IMR-90 (cell line): ENCODE measurements around the gene PBXIP1. TPM values are rescaled to one million over a fixed set of nuclear protein-coding genes. Genes with fewer than 3 reads are reported as not detected.

Experiments used
- ATAC-seq: fragments of 200-7000 bp; cut with Tn5 transposase; 2 replicates; pipeline ENCODE4 v1.9.1; 2020; ENCODE audit warnings: low read depth, mild to moderate bottlenecking, moderate library complexity
- BruUV-seq: library from RNA; stranded (reverse); fragments of 400-500 nt; replicated peaks from 2 replicates; lab custom pipeline; 2021; lab: Mats Ljungman, UMichigan
- CTCF ChIA-PET: fragments of 300-600 bp; formaldehyde crosslinking; extraction: SDS; loops from one replicate; lab custom pipeline; 2021; ENCODE audit warnings: antibody characterized with exemption; lab: Yijun Ruan, JAX
- POLR2A ChIA-PET: fragments of 300-600 bp; sonication (Branson Sonifier 250); formaldehyde crosslinking; loops from one replicate; lab custom pipeline; 2022; ENCODE audit warnings: antibody characterized with exemption; ENCODE audit not compliant: unreplicated experiment; lab: Charles Lee
- DNase-seq: peaks from one replicate; pipeline ENCODE4 v3.0.0; 2013
- H2AFZ ChIP-seq: replicated peaks from 2 replicates; pipeline ENCODE3; 2013; ENCODE audit warnings: low read length, mild to moderate bottlenecking; ENCODE audit not compliant: poor library complexity
- H2AK5ac ChIP-seq: 2 replicates; pipeline ENCODE4 v1.6.1; 2013; ENCODE audit warnings: low read depth, low read length, inconsistent platforms
- H2AK9ac ChIP-seq: replicated peaks from 2 replicates; pipeline ENCODE3; 2013; ENCODE audit warnings: mild to moderate bottlenecking, low read depth, low read length, moderate library complexity; ENCODE audit not compliant: poor library complexity
- H2BK120ac ChIP-seq: 2 replicates; pipeline ENCODE4 v1.6.1; 2013; ENCODE audit warnings: low read depth, low read length, inconsistent platforms
- H2BK15ac ChIP-seq: 3 replicates; pipeline ENCODE4 v1.6.1; 2013; ENCODE audit warnings: low read depth, low read length, inconsistent platforms
- H2BK20ac ChIP-seq: 2 replicates; pipeline ENCODE4 v1.6.1; 2013; ENCODE audit warnings: low read depth, mild to moderate bottlenecking, inconsistent platforms, low read length, moderate library complexity
- H2BK5ac ChIP-seq: 2 replicates; pipeline ENCODE4 v1.6.1; 2013; ENCODE audit warnings: mild to moderate bottlenecking, low read depth, low read length, inconsistent platforms; ENCODE audit not compliant: poor library complexity, severe bottlenecking
- H3K14ac ChIP-seq: replicated peaks from 2 replicates; pipeline ENCODE4 v1.6.1; 2013; ENCODE audit warnings: low read depth, low read length, inconsistent platforms
- H3K18ac ChIP-seq: 2 replicates; pipeline ENCODE4 v1.6.1; 2013; ENCODE audit warnings: low read depth, low read length, control low read depth
- H3K23ac ChIP-seq: 2 replicates; pipeline ENCODE4 v1.6.1; 2013; ENCODE audit warnings: low read depth, low read length, inconsistent platforms
- H3K27ac ChIP-seq: 2 replicates; pipeline ENCODE4 v1.5.1; 2013; ENCODE audit warnings: mild to moderate bottlenecking, control low read depth, low read length; ENCODE audit not compliant: insufficient read depth
- H3K27me3 ChIP-seq: 2 replicates; pipeline ENCODE4 v1.6.1; 2013; ENCODE audit warnings: low read length; ENCODE audit not compliant: control insufficient read depth, insufficient read depth
- H3K36me3 ChIP-seq: 2 replicates; pipeline ENCODE4 v1.6.1; 2013; ENCODE audit warnings: low read length, mixed read lengths; ENCODE audit not compliant: control insufficient read depth, insufficient read depth
- H3K4ac ChIP-seq: 2 replicates; pipeline ENCODE4 v1.6.1; 2013; ENCODE audit warnings: low read depth, low read length, inconsistent platforms
- H3K4me1 ChIP-seq: 2 replicates; pipeline ENCODE4 v1.6.1; 2013; ENCODE audit warnings: low read length, mixed read lengths; ENCODE audit not compliant: control insufficient read depth, insufficient read depth
- H3K4me2 ChIP-seq: 2 replicates; pipeline ENCODE4 v1.6.1; 2013; ENCODE audit warnings: low read depth, mild to moderate bottlenecking, control low read depth, low read length, moderate library complexity
- H3K4me3 ChIP-seq: 2 replicates; pipeline ENCODE4 v1.5.1; 2013; ENCODE audit warnings: low read depth, mild to moderate bottlenecking, control low read depth, low read length, moderate library complexity; ENCODE audit not compliant: insufficient read depth
- H3K56ac ChIP-seq: 2 replicates; pipeline ENCODE4 v1.6.1; 2013; ENCODE audit warnings: low read length, inconsistent platforms; ENCODE audit not compliant: insufficient read depth; ENCODE audit errors: extremely low read depth
- H3K79me1 ChIP-seq, 2 experiments: 2 replicates each; pipeline ENCODE4 v1.6.1; 2013; ENCODE audit warnings: low read length in 2 of 2, inconsistent platforms in 1 of 2, low read depth in 1 of 2
- H3K9ac ChIP-seq: 2 replicates; pipeline ENCODE4 v1.6.1; 2013; ENCODE audit warnings: low read depth, low read length, control low read depth
- H3K9me1 ChIP-seq: 2 replicates; pipeline ENCODE4 v1.6.1; 2013; ENCODE audit warnings: low read length, inconsistent platforms; ENCODE audit not compliant: insufficient read depth
- H3K9me3 ChIP-seq: 2 replicates; pipeline ENCODE4 v1.6.1; 2013; ENCODE audit warnings: low read length; ENCODE audit not compliant: control insufficient read depth, insufficient read depth
- H4K20me1 ChIP-seq: 2 replicates; pipeline ENCODE4 v1.6.1; 2013; ENCODE audit warnings: low read length, inconsistent platforms; ENCODE audit not compliant: insufficient read depth
- H4K5ac ChIP-seq: 2 replicates; pipeline ENCODE4 v1.6.1; 2013; ENCODE audit warnings: mild to moderate bottlenecking, low read depth, low read length, control low read depth
- H4K8ac ChIP-seq, 2 experiments: 2 replicates each; pipeline ENCODE4 v1.6.1; 2013; ENCODE audit warnings: low read depth in 2 of 2, low read length in 2 of 2, control low read depth in 1 of 2, inconsistent platforms in 1 of 2
- H4K91ac ChIP-seq: 2 replicates; pipeline ENCODE4 v1.6.1; 2013; ENCODE audit warnings: low read depth, low read length, inconsistent platforms; ENCODE audit not compliant: insufficient read depth
- FOS ChIP-seq: fragments of 150-350 bp; IDR thresholded peaks from 2 replicates; pipeline ENCODE4 v1.6.1; 2016; ENCODE audit warnings: low read depth, low read length
- MAFK ChIP-seq: IDR thresholded peaks from 2 replicates; pipeline ENCODE4 v1.6.1; 2012; ENCODE audit warnings: low read depth, low read length, improper control_type of control experiment
- MXI1 ChIP-seq: IDR thresholded peaks from 2 replicates; pipeline ENCODE4 v1.6.1; 2012; ENCODE audit warnings: low read depth, mild to moderate bottlenecking, low read length, moderate library complexity, borderline replicate concordance
- POLR2A ChIP-seq: IDR thresholded peaks from 2 replicates; pipeline ENCODE4 v1.6.1; 2012; ENCODE audit warnings: mild to moderate bottlenecking, low read depth, low read length
- RAD21 ChIP-seq: IDR thresholded peaks from 2 replicates; pipeline ENCODE4 v1.6.1; 2012; ENCODE audit warnings: low read length, improper control_type of control experiment
- WGBS, 2 experiments: methylation state at CpG; one replicate each; pipeline versions ENCODE4 v1.1.5 to v1.1.7; 2013; ENCODE audit warnings: missing lambda C conversion rate in 2 of 2; ENCODE audit not compliant: insufficient read length in 1 of 2; ENCODE audit errors: extremely low coverage in 2 of 2; 5-methylcytosine and 5-hydroxymethylcytosine counted together
- dilution Hi-C: fragments of 300-500 bp; cut with HindIII; formaldehyde crosslinking; loops from one replicate; pipeline ENCODE4 v1.14.3; 2018; ENCODE audit warnings: low sequenced_read_pairs; ENCODE audit not compliant: unreplicated experiment
- in situ Hi-C: fragments of 300-500 bp; cut with MboI; formaldehyde crosslinking; loops from 3 replicates; pipeline ENCODE4 v1.14.3; 2019; ENCODE audit warnings: low sequenced_read_pairs, inconsistent platforms, mixed read lengths
- intact Hi-C: fragments of 100-400 bp; cut with micrococcal nuclease; formaldehyde crosslinking; loops from 2 replicates; pipeline ENCODE4 v1.10.0; 2022
- polyA plus RNA-seq, 3 experiments: library from polyadenylated mRNA; depleted of rRNA; stranded (reverse); fragments of >200 nt; gene quantifications; 2 replicates each; pipeline ENCODE4 v1.2.3, GENCODE V29; 2012; ENCODE audit warnings: low replicate concordance in 1 of 3
- total RNA-seq: library from RNA; depleted of rRNA; stranded (reverse); fragments of >200 nt; gene quantifications from 2 replicates; pipeline ENCODE4 v1.2.3, GENCODE V29; 2012
- TF ChIP-seq, protein P1 (sequence below): conservative IDR thresholded peaks from 2 replicates; pipeline ENCODE4 v1.5.1; 2012; ENCODE audit warnings: mild to moderate bottlenecking, low read depth, low read length, improper control_type of control experiment

PBXIP1 gene
- total and polyA plus RNA-seq, 2 of the 4 experiments (the other 2 are of a cell fraction) = 28.3 to 44.2 TPM

DNA sequence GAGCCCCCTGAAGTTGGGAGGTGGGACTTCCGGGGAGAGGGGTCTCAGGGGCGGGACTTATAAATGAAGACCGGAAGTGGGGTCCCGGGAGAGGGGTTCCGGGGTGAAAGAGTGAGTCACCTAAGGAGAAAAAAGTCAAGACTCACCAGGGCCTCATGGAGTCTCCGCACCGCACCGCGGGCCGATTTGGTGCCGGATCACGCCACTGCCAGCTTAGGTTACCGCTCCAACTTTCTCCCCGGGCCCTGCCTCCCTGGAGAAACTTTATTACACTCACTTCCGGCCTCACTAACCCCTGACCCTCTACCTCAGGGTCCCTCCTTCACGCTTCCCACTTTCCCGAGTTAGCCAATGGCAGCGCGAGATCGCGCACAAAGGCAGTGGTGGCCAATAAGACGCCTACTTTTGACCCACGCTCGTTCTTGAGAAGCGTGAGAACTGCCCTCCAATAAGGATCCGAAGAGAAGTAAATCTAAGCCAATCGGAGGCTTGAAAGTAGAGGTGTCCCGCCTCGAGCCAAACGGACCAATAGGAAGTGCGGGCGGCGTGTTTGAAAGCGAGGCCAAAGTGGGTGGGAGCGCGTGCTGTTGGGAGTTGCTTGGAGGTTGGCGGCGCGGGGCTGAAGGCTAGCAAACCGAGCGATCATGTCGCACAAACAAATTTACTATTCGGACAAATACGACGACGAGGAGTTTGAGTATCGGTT is 18.4 kb upstream of the PBXIP1 start, which contains the start of gene CKS1B:
CKS1B (plus strand) TSS at position 580 of the 706 bp plus-strand sequence; CDS start at position 645, 65 bp downstream.
- Histone ChIP-seq H3K9me1 (peaks cover 7% of the 10 kb centered on the region), H3K9me3 (no peaks in the 10 kb centered on the region), H2AK5ac (peak within 1 kb of the TSS; percentile 95), H2BK20ac (peak within 1 kb of the TSS; percentile 74), H3K4me1 (peaks cover 11% of the 10 kb centered on the region), H3K4me2 (peak within 1 kb of the TSS; percentile 91), H3K18ac (peak within 1 kb of the TSS; percentile 78), H3K27me3 (no peaks in the 10 kb centered on the region), H3K9ac (peak within 1 kb of the TSS; percentile 91), H2BK15ac (peak within 1 kb of the TSS; percentile 88), H3K4me3 (peak within 1 kb of the TSS; percentile 57), H4K5ac (peak within 1 kb of the TSS; percentile 81), H3K4ac (peak within 1 kb of the TSS; percentile 99), H3K27ac (peak within 1 kb of the TSS; percentile 89), H2AFZ (peak within 1 kb of the TSS; percentile 98), H3K79me1 (peaks cover 6 to 43% of the 10 kb centered on the region in 2 experiments), H2BK5ac (peak within 1 kb of the TSS; percentile 97), H3K14ac (peak within 1 kb of the TSS; percentile 99), H3K23ac (peak within 1 kb of the TSS; percentile 97), H4K8ac (peak within 1 kb of the TSS; percentile 95 to 99), H4K91ac (peak within 1 kb of the TSS; percentile 99), H2AK9ac (peak within 1 kb of the TSS; percentile 100), H4K20me1 (peaks cover 6% of the 10 kb centered on the region), H3K56ac (peak within 1 kb of the TSS; percentile 98), H2BK120ac (peak within 1 kb of the TSS; percentile 90), H3K36me3 (no peaks in the 10 kb centered on the region)
- WGBS, 2 experiments = 1% methylated on average over 19 of the region's 47 CpGs; no CpG with 5 or more reads in 1 of the 2 experiments
- ATAC-seq = peak; percentile 62
- CTCF ChIA-PET = interaction anchor here (0.9 to 1.0 kb wide), 3 partner anchors 13 to 25 kb away, joined by 3 to 4 read pairs (median 3); partner anchors contain the start of genes PBXIP1 and PYGO2
- dilution Hi-C loops = no loop called here
- POLR2A ChIA-PET = interaction anchor here (1.0 to 1.9 kb wide), 2 partner anchors 13 to 19 kb away, joined by 3 to 10 read pairs; partner anchors contain the start of genes LENEP and PYGO2
- intact Hi-C loops = loop anchor here (1.0 to 10.0 kb wide), 2 partner anchors 21 to 201 kb away; partner anchors contain the start of genes KRTCAP2 and TRIM46
- TF ChIP-seq RAD21 = no peak
- peak; percentile 65; the same call in 1 of the 2 replicates for TF ChIP-seq FOS
- TF ChIP-seq, protein P1, sequence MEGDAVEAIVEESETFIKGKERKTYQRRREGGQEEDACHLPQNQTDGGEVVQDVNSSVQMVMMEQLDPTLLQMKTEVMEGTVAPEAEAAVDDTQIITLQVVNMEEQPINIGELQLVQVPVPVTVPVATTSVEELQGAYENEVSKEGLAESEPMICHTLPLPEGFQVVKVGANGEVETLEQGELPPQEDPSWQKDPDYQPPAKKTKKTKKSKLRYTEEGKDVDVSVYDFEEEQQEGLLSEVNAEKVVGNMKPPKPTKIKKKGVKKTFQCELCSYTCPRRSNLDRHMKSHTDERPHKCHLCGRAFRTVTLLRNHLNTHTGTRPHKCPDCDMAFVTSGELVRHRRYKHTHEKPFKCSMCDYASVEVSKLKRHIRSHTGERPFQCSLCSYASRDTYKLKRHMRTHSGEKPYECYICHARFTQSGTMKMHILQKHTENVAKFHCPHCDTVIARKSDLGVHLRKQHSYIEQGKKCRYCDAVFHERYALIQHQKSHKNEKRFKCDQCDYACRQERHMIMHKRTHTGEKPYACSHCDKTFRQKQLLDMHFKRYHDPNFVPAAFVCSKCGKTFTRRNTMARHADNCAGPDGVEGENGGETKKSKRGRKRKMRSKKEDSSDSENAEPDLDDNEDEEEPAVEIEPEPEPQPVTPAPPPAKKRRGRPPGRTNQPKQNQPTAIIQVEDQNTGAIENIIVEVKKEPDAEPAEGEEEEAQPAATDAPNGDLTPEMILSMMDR = no peak
- no peak for TF ChIP-seq MAFK
- peak; percentile 100 for TF ChIP-seq MXI1
- TF ChIP-seq POLR2A = peak; percentile 84
- BruUV-seq = no TSS peak
- in situ Hi-C loops = no loop called here
- peak; percentile 100 for DNase-seq
